A673 (cell line): ENCODE results near the gene ELOVL6. TPM values are rescaled to one million over a fixed set of nuclear protein-coding genes. Genes with fewer than 3 reads are reported as not detected.
"Not testable (repeated sequence)": the region's sequence is repeated elsewhere in the genome, so short reads cannot be mapped to it uniquely, and the experiment has no call there.

Experiments used
- BruUV-seq: library from RNA; stranded (reverse); fragments of 400-500 nt; replicated peaks from 2 replicates; lab custom pipeline; 2021; lab: Mats Ljungman, UMichigan
- CTCF ChIA-PET: fragments of 300-600 bp; sonication (Branson Sonifier 250); formaldehyde crosslinking; loops from one replicate; lab custom pipeline; 2022; ENCODE audit warnings: antibody characterized with exemption; lab: Charles Lee
- POLR2A ChIA-PET: fragments of 300-600 bp; sonication (Branson Sonifier 250); formaldehyde crosslinking; loops from one replicate; lab custom pipeline; 2022; ENCODE audit warnings: antibody characterized with exemption; ENCODE audit not compliant: low non-redundant PET; lab: Charles Lee
- DNase-seq: peaks from one replicate; pipeline ENCODE4 v3.0.0-alpha.2; 2015; ENCODE audit warnings: low spot score
- H3K27ac ChIP-seq: fragments of 200-600 bp; sonication (generic); 2 replicates; pipeline ENCODE4 v1.5.1; 2016; ENCODE audit warnings: mixed run types, low read depth, mild to moderate bottlenecking, mixed read lengths, antibody characterized with exemption, low read length; ENCODE audit not compliant: poor library complexity, severe bottlenecking
- H3K27me3 ChIP-seq: fragments of 200-600 bp; sonication (generic); replicated peaks from 2 replicates; pipeline ENCODE4 v1.6.1; 2017; ENCODE audit warnings: mixed run types, low read depth, mild to moderate bottlenecking, mixed read lengths, antibody characterized with exemption, low read length; ENCODE audit not compliant: insufficient read depth, poor library complexity
- H3K36me3 ChIP-seq: fragments of 200-600 bp; sonication (generic); 2 replicates; pipeline ENCODE4 v1.6.1; 2016; ENCODE audit warnings: mixed run types, mild to moderate bottlenecking, mixed read lengths, antibody characterized with exemption, low read length; ENCODE audit not compliant: insufficient read depth, poor library complexity, severe bottlenecking
- H3K4me1 ChIP-seq: fragments of 200-600 bp; sonication (generic); 2 replicates; pipeline ENCODE4 v1.6.1; 2017; ENCODE audit warnings: mixed run types, mild to moderate bottlenecking, mixed read lengths, antibody characterized with exemption, low read length; ENCODE audit not compliant: insufficient read depth, poor library complexity, severe bottlenecking
- H3K4me3 ChIP-seq: fragments of 200-600 bp; sonication (generic); 2 replicates; pipeline ENCODE4 v1.5.1; 2016; ENCODE audit warnings: low read depth, mixed run types, mild to moderate bottlenecking, mixed read lengths, low read length; ENCODE audit not compliant: poor library complexity, severe bottlenecking
- H3K9me3 ChIP-seq: fragments of 200-600 bp; sonication (generic); 2 replicates; pipeline ENCODE4 v1.6.1; 2016; ENCODE audit warnings: mixed run types, low read depth, mild to moderate bottlenecking, mixed read lengths, antibody characterized with exemption, low read length; ENCODE audit not compliant: poor library complexity, severe bottlenecking
- EZH2 ChIP-seq: fragments of 200-600 bp; sonication (generic); IDR thresholded peaks from 2 replicates; pipeline ENCODE4 v1.6.1; 2017; ENCODE audit warnings: borderline replicate concordance, low read depth, mild to moderate bottlenecking, mixed read lengths, antibody characterized with exemption, low read length; ENCODE audit not compliant: poor library complexity, severe bottlenecking
- intact Hi-C: fragments of 100-400 bp; cut with micrococcal nuclease; formaldehyde crosslinking; loops from one replicate; pipeline ENCODE4 v1.10.0; 2022; ENCODE audit not compliant: unreplicated experiment
- total RNA-seq: library from RNA; stranded (reverse); gene quantifications from 2 replicates; pipeline ENCODE4 v1.2.3, GENCODE V29; 2021
- TF ChIP-seq, protein P1 (sequence below): fragments of 300-800, 200-600 bp; sonication (generic); conservative IDR thresholded peaks from 2 replicates; pipeline ENCODE4 v1.5.1; 2017; ENCODE audit warnings: low read depth, mild to moderate bottlenecking, antibody characterized with exemption, low read length, moderate library complexity, mixed read lengths

Gene ELOVL6
- total RNA-seq, 1 experiment from 2014 or later, result 50.0 TPM

DNA sequence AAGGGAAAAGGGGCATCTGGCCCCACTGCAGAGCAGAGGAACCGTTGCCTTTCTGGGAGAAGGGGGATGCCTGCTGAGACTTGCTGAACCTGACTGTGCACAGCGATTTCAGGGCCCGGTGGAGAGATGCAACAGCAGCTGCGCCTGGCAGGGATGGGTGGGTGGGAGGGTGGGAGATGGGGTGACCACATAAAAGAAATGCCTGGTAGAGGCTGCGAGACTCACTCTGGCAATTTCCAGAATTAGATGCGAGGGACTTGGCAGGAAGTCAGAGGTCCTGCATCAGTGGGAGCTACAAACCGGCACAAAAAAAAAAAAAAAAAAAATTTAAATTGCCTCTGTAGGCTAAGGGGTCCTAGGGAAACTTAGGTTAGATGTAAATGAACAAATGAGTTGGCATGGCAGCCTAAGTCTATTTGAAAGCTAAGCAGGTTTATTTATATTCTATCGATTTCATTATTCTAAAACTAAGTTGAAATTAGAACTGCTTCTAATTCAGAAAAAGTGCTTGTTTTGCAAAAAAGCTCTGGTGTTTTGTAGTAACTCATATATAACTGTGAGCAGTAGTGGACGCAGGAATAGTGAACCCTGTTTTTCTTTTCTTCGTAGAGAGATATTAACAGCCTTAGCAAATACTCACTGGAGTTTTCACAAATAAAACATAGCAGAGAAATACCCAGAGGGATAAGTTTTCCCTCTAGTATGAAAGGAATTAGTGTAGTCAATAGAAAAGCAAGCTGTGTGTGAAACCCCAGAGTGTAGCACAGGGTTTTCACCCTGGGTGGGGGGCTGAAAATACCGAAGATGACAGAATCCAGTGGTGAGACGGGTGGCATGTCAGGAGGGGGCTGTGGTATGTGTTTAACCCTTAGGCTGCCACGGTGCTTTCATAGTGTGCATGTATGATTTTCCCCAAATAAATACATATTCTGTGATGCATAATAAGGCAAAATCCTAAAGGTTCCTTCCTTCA is 155.6 kb downstream of the ELOVL6 start:
- Histone ChIP-seq H3K27ac (no peak overlapping the region), H3K9me3 (no peaks in the 10 kb centered on the region), H3K4me1 (peaks cover 15% of the 10 kb centered on the region), H3K36me3 (no peaks in the 10 kb centered on the region), H3K27me3 (no peaks in the 10 kb centered on the region), H3K4me3 (no peak overlapping the region)
- CTCF ChIA-PET, result interaction anchor here (0.6 kb wide), 2 partner anchors 1520 to 1812 kb away, joined by 4 to 7 read pairs; no protein-coding TSS in a partner anchor
- no TSS peak for BruUV-seq
- intact Hi-C loops, result no loop called here
- no peak for DNase-seq
- POLR2A ChIA-PET, result interaction anchor here (0.6 kb wide), 2 partner anchors 11 to 356 kb away, joined by 4 to 14 read pairs; no protein-coding TSS in a partner anchor
- TF ChIP-seq, protein P1, sequence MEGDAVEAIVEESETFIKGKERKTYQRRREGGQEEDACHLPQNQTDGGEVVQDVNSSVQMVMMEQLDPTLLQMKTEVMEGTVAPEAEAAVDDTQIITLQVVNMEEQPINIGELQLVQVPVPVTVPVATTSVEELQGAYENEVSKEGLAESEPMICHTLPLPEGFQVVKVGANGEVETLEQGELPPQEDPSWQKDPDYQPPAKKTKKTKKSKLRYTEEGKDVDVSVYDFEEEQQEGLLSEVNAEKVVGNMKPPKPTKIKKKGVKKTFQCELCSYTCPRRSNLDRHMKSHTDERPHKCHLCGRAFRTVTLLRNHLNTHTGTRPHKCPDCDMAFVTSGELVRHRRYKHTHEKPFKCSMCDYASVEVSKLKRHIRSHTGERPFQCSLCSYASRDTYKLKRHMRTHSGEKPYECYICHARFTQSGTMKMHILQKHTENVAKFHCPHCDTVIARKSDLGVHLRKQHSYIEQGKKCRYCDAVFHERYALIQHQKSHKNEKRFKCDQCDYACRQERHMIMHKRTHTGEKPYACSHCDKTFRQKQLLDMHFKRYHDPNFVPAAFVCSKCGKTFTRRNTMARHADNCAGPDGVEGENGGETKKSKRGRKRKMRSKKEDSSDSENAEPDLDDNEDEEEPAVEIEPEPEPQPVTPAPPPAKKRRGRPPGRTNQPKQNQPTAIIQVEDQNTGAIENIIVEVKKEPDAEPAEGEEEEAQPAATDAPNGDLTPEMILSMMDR, result no peak
- no peak for TF ChIP-seq EZH2

DNA sequence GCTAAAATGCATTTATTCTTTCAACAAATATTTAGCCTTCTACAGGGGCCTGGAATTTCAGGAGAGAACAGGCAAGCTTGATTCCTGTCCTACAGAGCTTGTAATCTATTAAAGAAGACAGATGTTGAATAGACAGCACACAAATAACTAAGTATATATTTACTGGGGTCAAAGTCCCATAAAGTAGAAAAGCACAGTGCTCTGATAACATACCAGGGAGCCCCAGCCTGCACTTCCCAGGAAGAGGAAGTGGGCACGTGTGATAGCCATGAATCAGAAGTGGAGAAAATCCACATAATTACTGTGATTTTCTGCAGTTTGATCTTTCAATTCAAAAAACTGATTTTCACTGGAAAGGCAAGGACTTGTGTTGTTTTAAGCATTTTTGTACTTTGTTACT is 156.7 kb downstream of the ELOVL6 start:
- ChIA-PET CTCF (no interaction called here), POLR2A (no interaction called here)
- no peak for DNase-seq
- intact Hi-C loops, result no loop called here
- H3K9me3 ChIP-seq, result no peaks in the 10 kb centered on the region
- H3K27ac ChIP-seq, result no peak overlapping the region
- H3K27me3 ChIP-seq, result no peaks in the 10 kb centered on the region
- peaks cover 14% of the 10 kb centered on the region for H3K4me1 ChIP-seq
- BruUV-seq, result no TSS peak
- no peak overlapping the region for H3K4me3 ChIP-seq
- no peak for TF ChIP-seq EZH2
- TF ChIP-seq, protein P1, result no peak
- H3K36me3 ChIP-seq, result no peaks in the 10 kb centered on the region

DNA sequence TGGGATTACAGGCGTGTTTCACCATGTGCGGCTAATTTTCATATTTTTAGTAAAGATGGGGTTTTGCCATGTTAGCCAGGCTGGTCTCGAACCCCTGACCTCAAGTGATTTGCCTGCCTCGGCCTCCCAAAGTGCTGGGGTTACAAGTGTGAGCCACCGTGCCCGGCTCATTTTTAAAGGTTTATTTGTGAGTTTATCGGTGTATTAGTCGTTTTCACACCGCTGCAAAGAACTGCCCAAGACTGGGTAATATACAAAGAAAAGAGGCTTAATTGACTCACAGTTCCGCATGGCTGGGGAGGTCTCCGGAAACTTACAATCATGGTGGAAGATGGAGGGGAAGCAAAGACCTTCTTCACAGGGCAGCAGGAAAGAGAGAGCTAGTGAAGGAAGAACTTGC is 159.3 kb downstream of the ELOVL6 start:
- BruUV-seq, H3K9me3 ChIP-seq, intact Hi-C loops, H3K4me3 ChIP-seq, DNase-seq, H3K36me3 ChIP-seq, CTCF ChIA-PET, POLR2A ChIA-PET, H3K27me3 ChIP-seq, H3K27ac ChIP-seq: not testable (repeated sequence)
- H3K4me1 ChIP-seq, result peaks cover 12% of the 10 kb centered on the region
